GM12878 (cell line): ENCODE results near the gene EXOC4. TPM values are rescaled to one million over a fixed set of nuclear protein-coding genes. Genes with fewer than 3 reads are reported as not detected.

ENCODE experiments used
- ATF2 ChIP-seq: IDR thresholded peaks from 2 replicates; pipeline ENCODE4 v1.6.1; 2012; ENCODE audit warnings: low read length, inconsistent platforms
- BCLAF1 ChIP-seq: fragments of 450-650 bp; IDR thresholded peaks from 2 replicates; pipeline ENCODE4 v1.6.1; 2017; ENCODE audit warnings: antibody characterized with exemption, mild to moderate bottlenecking, moderate library complexity
- EP300 ChIP-seq, 2 experiments: fragments of 150-350 bp in 1 of 2; IDR thresholded peaks; 2 replicates each; pipeline ENCODE4 v1.6.1; 2011 to 2012; ENCODE audit warnings: low read depth in 2 of 2, low read length in 2 of 2, borderline replicate concordance in 1 of 2, improper control_type of control experiment in 1 of 2, inconsistent platforms in 1 of 2; ENCODE audit not compliant: control insufficient read depth in 1 of 2
- GATAD2B ChIP-seq: fragments of 450-650 bp; conservative IDR thresholded peaks from 2 replicates; pipeline ENCODE4 v1.6.1; 2017; ENCODE audit warnings: low read depth, mild to moderate bottlenecking, moderate library complexity
- IKZF1 ChIP-seq: fragments of 450-650 bp; conservative IDR thresholded peaks from 2 replicates; pipeline ENCODE4 v1.6.1; 2017; ENCODE audit warnings: antibody characterized with exemption, mild to moderate bottlenecking
- MEF2A ChIP-seq: IDR thresholded peaks from 2 replicates; pipeline ENCODE4 v1.6.1; 2011; ENCODE audit warnings: low read depth, mild to moderate bottlenecking, low read length, moderate library complexity; ENCODE audit not compliant: insufficient read depth
- MXI1 ChIP-seq: fragments of 150-350 bp; IDR thresholded peaks from 2 replicates; pipeline ENCODE4 v1.6.1; 2011; ENCODE audit warnings: low read depth, mild to moderate bottlenecking, inconsistent platforms, low read length, improper control_type of control experiment
- PAX8 ChIP-seq: fragments of 450-650 bp; IDR thresholded peaks from 2 replicates; pipeline ENCODE4 v1.6.1; 2017; ENCODE audit warnings: mild to moderate bottlenecking, moderate library complexity
- RAD51 ChIP-seq: fragments of 450-650 bp; IDR thresholded peaks from 2 replicates; pipeline ENCODE4 v1.6.1; 2016; ENCODE audit warnings: moderate library complexity, mild to moderate bottlenecking, inconsistent platforms
- polyA plus RNA-seq, 11 experiments: library from polyadenylated mRNA; depleted of rRNA in 4 of 11; unstranded in 6 of 11; stranded (reverse) in 5 of 11; fragments of >200 nt; fragmentation: Nextera tagmentation in 4 of 11; fragmentation: Illumina TruSeq in 1 of 11; extraction: Ambion mirVana in 4 of 11; extraction: Trizol in 1 of 11; gene quantifications; 1 replicate in 1 of 11; 2 replicates in 10 of 11; pipeline versions ENCODE4 v1.2.1 to v1.2.3, GENCODE V29; 2011 to 2016; ENCODE audit warnings: inconsistent platforms in 2 of 11, missing spikeins in 2 of 11, low read depth in 1 of 11
- total RNA-seq, 4 experiments: library from RNA; depleted of rRNA in 3 of 4; stranded (reverse); fragments of >200 nt in 3 of 4; fragmentation: Illumina TruSeq in 1 of 4; extraction: Trizol in 1 of 4; gene quantifications; 2 replicates each; pipeline versions ENCODE4 v1.2.1 to v1.2.3, GENCODE V29; 2013 to 2021

EXOC4 gene
- total and polyA plus RNA-seq, 10 of the 15 experiments (the other 5 are each of a cell fraction or from before 2014, with no cell fraction given) = 13.2 to 44.5 (median 29.6) TPM

- no peak for TF ChIP-seq BCLAF1
- TF ChIP-seq GATAD2B = no peak
- TF ChIP-seq RAD51 = 0 out of 2 replicates have a peak, but pooled peaks have one; percentile 17
- TF ChIP-seq EP300 (IDR thresholded peaks at IDR 0.05; ENCODE audit: borderline replicate concordance in 1 of 2, control insufficient read depth in 1 of 2, low read depth in 2 of 2, low read length in 2 of 2) = peak in 1 of 2 experiments; percentile 70; a peak in 1 of 4 replicates
- no peak for TF ChIP-seq MEF2A
- TF ChIP-seq PAX8 = no peak
- peak; percentile 66; the same call in 1 of the 2 replicates for TF ChIP-seq ATF2
- TF ChIP-seq IKZF1 = peak; percentile 26; the same call in 1 of the 2 replicates
- TF ChIP-seq MXI1 = 0 out of 2 replicates have a peak, but pooled peaks have one; percentile 16
- TF ChIP-seq, all 136 proteins: peak for 16
These were observed 575.1 kb downstream of the EXOC4 start (continued) for GRCh38 chr7:133827707-133828623.
